Measurements from ENCODE around the gene TBC1D13.

Gene TBC1D13

DNA sequence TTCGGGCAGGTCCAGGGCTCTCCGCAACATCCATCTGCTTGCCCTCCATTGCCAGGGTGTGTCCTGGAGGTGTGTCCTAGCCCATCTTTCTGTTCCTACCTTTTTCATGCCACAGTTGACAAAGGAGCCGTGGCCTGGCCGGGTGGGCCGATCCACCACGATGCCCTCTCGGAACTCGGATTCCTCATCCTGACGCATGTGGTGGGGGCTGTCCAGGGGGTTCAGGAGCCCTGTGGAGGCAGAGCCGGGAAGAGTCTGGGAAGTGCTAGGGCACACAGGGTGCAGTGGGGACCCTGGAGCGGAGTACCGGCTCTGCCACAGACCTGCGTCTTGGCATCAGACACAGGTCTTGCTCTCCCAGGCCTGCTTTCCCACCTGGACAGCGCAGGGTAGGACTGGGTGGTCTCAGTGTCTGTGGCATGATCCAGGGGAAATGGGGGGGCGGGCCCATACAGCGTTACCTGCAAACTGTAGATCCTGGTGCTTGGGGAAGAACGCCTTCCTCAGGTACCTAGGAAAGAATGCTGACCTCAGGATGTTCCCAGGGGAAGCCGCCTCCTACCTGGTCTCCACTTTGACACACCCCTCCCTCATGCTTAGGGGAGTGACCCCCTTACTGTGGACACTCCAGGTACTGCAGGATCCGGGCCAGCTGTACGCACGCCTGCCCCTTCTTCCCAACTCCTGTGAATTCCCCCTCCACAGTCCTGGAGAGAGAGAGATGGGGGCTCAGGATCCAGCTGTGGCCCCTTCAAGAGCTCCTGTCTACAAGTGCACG, 39.1 kb downstream of the TBC1D13 start:
- no peaks in the 10 kb centered on the region for H3K36me3 ChIP-seq (ENCODE audit: low read length)
- no peak for TF ChIP-seq EZH2phosphoT487 (conservative IDR thresholded peaks at IDR 0.05; ENCODE audit: low read length)
- TF ChIP-seq, protein P1, sequence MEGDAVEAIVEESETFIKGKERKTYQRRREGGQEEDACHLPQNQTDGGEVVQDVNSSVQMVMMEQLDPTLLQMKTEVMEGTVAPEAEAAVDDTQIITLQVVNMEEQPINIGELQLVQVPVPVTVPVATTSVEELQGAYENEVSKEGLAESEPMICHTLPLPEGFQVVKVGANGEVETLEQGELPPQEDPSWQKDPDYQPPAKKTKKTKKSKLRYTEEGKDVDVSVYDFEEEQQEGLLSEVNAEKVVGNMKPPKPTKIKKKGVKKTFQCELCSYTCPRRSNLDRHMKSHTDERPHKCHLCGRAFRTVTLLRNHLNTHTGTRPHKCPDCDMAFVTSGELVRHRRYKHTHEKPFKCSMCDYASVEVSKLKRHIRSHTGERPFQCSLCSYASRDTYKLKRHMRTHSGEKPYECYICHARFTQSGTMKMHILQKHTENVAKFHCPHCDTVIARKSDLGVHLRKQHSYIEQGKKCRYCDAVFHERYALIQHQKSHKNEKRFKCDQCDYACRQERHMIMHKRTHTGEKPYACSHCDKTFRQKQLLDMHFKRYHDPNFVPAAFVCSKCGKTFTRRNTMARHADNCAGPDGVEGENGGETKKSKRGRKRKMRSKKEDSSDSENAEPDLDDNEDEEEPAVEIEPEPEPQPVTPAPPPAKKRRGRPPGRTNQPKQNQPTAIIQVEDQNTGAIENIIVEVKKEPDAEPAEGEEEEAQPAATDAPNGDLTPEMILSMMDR (IDR thresholded peaks at IDR 0.05; ENCODE audit: insufficient read depth, low read length, poor library complexity, severe bottlenecking), result no peak
- H3K27ac ChIP-seq (ENCODE audit: low read depth, low read length), result no peak overlapping the region

DNA sequence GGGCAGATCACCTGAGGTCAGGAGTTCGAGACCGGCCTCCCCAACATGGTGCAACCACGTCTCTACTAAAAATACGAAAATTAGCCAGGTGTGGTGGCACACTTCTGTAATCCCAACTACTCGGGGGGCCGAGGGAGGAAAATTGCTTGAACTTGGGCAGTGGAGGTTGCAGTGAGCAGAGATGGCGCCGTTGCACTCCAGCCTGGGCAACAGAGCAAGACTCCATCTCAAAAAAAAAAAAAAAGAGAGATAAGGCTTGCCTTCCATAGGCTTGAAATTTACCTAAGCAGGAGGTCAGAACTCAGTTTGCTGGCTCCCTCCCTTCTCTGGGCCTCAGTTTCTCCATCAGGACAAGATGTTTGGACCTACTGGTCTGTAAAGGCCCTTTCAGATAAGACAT, 41.2 kb downstream of the TBC1D13 start:
- Histone ChIP-seq H3K36me3 (ENCODE audit: low read length) (no peaks in the 10 kb centered on the region), H3K79me2 (ENCODE audit: insufficient read depth, low read length) (peaks cover 12% of the 10 kb centered on the region), H3K9me3 (ENCODE audit: insufficient read depth, low read length) (no peaks in the 10 kb centered on the region), H3K9ac (ENCODE audit: low read length) (peak overlapping the region; percentile 93), H3K4me2 (ENCODE audit: low read depth, low read length, poor library complexity, severe bottlenecking) (peak overlapping the region; percentile 68), H2AFZ (ENCODE audit: low read depth, low read length, severe bottlenecking) (no peak overlapping the region), H3K27me3 (ENCODE audit: low read length) (no peaks in the 10 kb centered on the region), H3K27ac (ENCODE audit: low read depth, low read length) (no peak overlapping the region), H3K9me2 (replicated peaks; ENCODE audit: insufficient read depth, low read length) (no peaks in the 10 kb centered on the region), H3F3A (ENCODE audit: insufficient read depth) (0 out of 2 replicates have a peak, but pooled peaks cover 6% of the 10 kb centered on the region), H4K20me1 (ENCODE audit: low read depth, low read length) (no peaks in the 10 kb centered on the region), H3K4me3 (ENCODE audit: insufficient read depth, low read length, poor library complexity, severe bottlenecking) (peak overlapping the region; percentile 91)
- TF ChIP-seq EZH2phosphoT487 (conservative IDR thresholded peaks at IDR 0.05; ENCODE audit: low read length), result no peak
- TF ChIP-seq, protein P1 (IDR thresholded peaks at IDR 0.05; ENCODE audit: insufficient read depth, low read length, poor library complexity, severe bottlenecking), result no peak

More for the DNA sequence above, 39.1 kb downstream of the TBC1D13 start:
- Histone ChIP-seq H3F3A (ENCODE audit: insufficient read depth) (0 out of 2 replicates have a peak, but pooled peaks cover 6% of the 10 kb centered on the region), H3K9me2 (replicated peaks; ENCODE audit: insufficient read depth, low read length) (no peaks in the 10 kb centered on the region), H3K9me3 (ENCODE audit: insufficient read depth, low read length) (no peaks in the 10 kb centered on the region), H4K20me1 (ENCODE audit: low read depth, low read length) (no peaks in the 10 kb centered on the region), H3K9ac (ENCODE audit: low read length) (no peak overlapping the region), H3K79me2 (ENCODE audit: insufficient read depth, low read length) (peaks cover 12% of the 10 kb centered on the region), H3K4me3 (ENCODE audit: insufficient read depth, low read length, poor library complexity, severe bottlenecking) (no peak overlapping the region), H2AFZ (ENCODE audit: low read depth, low read length, severe bottlenecking) (no peak overlapping the region), H3K4me2 (ENCODE audit: low read depth, low read length, poor library complexity, severe bottlenecking) (no peak overlapping the region), H3K27me3 (ENCODE audit: low read length) (no peaks in the 10 kb centered on the region)

DNA sequence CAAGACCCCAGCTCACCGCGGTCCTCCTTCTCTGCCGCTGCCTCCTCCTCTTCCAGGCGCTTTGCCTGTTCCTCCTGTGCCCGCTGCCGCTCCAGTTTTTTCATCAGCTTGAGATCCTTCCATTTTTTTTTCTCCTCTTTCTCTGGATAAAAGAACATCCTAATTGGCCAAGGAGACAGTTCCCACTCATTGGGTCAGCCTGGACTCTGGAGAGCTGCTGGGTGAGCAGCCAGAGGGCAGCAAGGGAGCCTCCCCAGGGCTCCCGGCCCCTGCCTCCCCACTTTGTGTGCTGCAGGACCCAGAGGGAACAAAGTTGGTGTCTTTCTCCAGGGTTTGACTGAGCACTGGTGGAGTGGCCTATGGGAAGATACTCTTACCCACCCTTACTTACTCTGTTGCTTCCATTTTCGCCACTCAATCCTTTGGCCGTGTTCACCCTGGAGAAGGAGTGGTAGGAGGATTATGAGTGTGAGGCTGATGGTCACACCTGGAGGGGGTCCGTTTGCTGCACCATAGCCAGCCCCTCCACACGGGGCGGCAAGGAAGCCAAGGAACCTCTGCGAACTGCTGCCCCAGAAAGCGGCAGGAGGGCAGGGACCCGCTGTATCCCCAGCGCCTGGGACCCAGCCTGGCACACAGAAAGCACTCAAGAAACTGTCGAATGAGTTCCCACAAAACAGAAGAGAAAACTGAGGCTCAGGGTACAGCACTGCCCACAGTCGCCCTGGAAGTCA, 41.8 kb downstream of the TBC1D13 start:
- no peaks in the 10 kb centered on the region for H4K20me1 ChIP-seq (ENCODE audit: low read depth, low read length)
- H3K9ac ChIP-seq (ENCODE audit: low read length), result peak overlapping the region; percentile 93
- peak overlapping the region; percentile 68 for H3K4me2 ChIP-seq (ENCODE audit: low read depth, low read length, poor library complexity, severe bottlenecking)
- H3K79me2 ChIP-seq (ENCODE audit: insufficient read depth, low read length), result peaks cover 12% of the 10 kb centered on the region
- peak overlapping the region; percentile 47 for H3K27ac ChIP-seq (ENCODE audit: low read depth, low read length)
- no peaks in the 10 kb centered on the region for H3K9me2 ChIP-seq (replicated peaks; ENCODE audit: insufficient read depth, low read length)
- H3K27me3 ChIP-seq (ENCODE audit: low read length), result no peaks in the 10 kb centered on the region
- no peaks in the 10 kb centered on the region for H3K36me3 ChIP-seq (ENCODE audit: low read length)
- TF ChIP-seq, protein P1 (IDR thresholded peaks at IDR 0.05; ENCODE audit: insufficient read depth, low read length, poor library complexity, severe bottlenecking), result no peak
- 0 out of 2 replicates have a peak, but pooled peaks cover 6% of the 10 kb centered on the region for H3F3A ChIP-seq (ENCODE audit: insufficient read depth)
- peak overlapping the region; percentile 91 for H3K4me3 ChIP-seq (ENCODE audit: insufficient read depth, low read length, poor library complexity, severe bottlenecking)
- peak overlapping the region; percentile 57 for H2AFZ ChIP-seq (ENCODE audit: low read depth, low read length, severe bottlenecking)
- no peaks in the 10 kb centered on the region for H3K9me3 ChIP-seq (ENCODE audit: insufficient read depth, low read length)

Data from SU-DHL-6 (cell line).